HG02970 (cell line): ENCODE measurements around the gene ATG9A.
A peak's percentile ranks its signal among the peaks of the same experiment; 100 is the strongest.

Source experiments
- ATAC-seq: cut with Tn5 transposase; IDR thresholded peaks from one replicate; pipeline ENCODE4 v1.9.1; 2021; ENCODE audit warnings: mild to moderate bottlenecking, moderate library complexity, moderate number of reproducible peaks; ENCODE audit not compliant: unreplicated experiment, low FRiP score

Gene ATG9A

GRCh38 chr2:219223831-219224610 is 5.4 kb downstream of the ATG9A start:
- no peak for ATAC-seq

GRCh38 chr2:219221957-219222518 is 7.4 kb downstream of the ATG9A start:
- ATAC-seq: no peak

- ATAC-seq: no peak
These were observed 8.6 kb downstream of the ATG9A start for GRCh38 chr2:219220652-219221402.

GRCh38 chr2:219219784-219220532 is 9.5 kb downstream of the ATG9A start:
- no peak for ATAC-seq

- peak; percentile 74 for ATAC-seq
These were observed 10.4 kb downstream of the ATG9A start, which contains the start of gene ABCB6 for GRCh38 chr2:219218732-219219701. TSS of gene ABCB6 (minus strand) at chr2:219218958. CDS start at chr2:219218673, 285 bp downstream.

GRCh38 chr2:219218217-219218731 is 11.2 kb downstream of the ATG9A start:
- ATAC-seq: peak; percentile 18

GRCh38 chr2:219216535-219216915 is 12.9 kb downstream of the ATG9A start:
- no peak for ATAC-seq

GRCh38 chr2:219215871-219216534 is 13.4 kb downstream of the ATG9A start:
- no peak for ATAC-seq

- ATAC-seq: no peak
These were observed 14.7 kb downstream of the ATG9A start for GRCh38 chr2:219214786-219215185.

GRCh38 chr2:219214141-219214540 is 15.3 kb downstream of the ATG9A start:
- ATAC-seq: no peak

- no peak for ATAC-seq
These were observed 15.9 kb downstream of the ATG9A start for GRCh38 chr2:219213486-219214071.

GRCh38 chr2:219213026-219213415 is 16.4 kb downstream of the ATG9A start:
- no peak for ATAC-seq

- no peak for ATAC-seq
These were observed 18.5 kb downstream of the ATG9A start for GRCh38 chr2:219210886-219211362.

- no peak for ATAC-seq
These were observed 19.1 kb downstream of the ATG9A start for GRCh38 chr2:219210196-219210885.

- no peak for ATAC-seq
These were observed 19.9 kb downstream of the ATG9A start for GRCh38 chr2:219209236-219210195.

GRCh38 chr2:219207884-219208740 is 21.3 kb downstream of the ATG9A start:
- ATAC-seq: no peak
